ENCODE results near the gene FAT1.

Gene FAT1

DNA sequence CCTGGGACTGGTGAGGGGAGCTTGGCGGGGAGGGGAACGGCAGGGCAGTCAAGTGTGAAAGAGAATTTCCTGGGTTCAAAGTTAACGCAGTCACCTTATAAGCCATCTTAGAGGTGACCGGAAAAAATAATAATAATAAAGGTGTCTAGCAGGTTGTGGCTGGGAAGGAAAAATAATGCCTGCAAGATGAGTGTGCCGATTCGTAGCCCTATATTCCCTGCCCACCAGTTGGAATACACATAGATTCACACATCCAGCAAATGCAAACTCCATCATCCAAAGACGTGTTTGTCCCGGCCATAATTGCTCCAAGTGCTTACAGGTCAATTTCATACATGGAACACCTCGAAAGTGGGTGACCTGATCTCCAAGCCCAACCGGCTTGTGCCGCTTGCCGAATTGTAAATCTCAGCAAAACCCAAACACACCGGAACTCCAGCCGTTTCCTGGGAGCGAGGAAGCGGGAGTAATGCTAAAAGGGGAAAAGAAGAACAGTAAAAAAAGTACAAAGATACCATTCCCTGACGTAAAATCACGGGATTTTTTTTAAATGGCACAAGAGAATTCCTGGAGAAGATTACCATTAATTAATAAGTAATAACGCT lies 1.3 kb upstream of the FAT1 start:
- Histone ChIP-seq H3K79me2 (no peaks in the 10 kb centered on the region), H3K4me1 (no peaks in the 10 kb centered on the region), H3K36me3 (ENCODE audit: control insufficient read depth, insufficient read depth, low read length) (no peaks in the 10 kb centered on the region), H2AFZ (no peak overlapping the region), H3K27me3 (ENCODE audit: control insufficient read depth, insufficient read depth, low read length) (no peaks in the 10 kb centered on the region), H3K4me3 (ENCODE audit: low read depth, low read length) (peak overlapping the region; percentile 74), H3K4me2 (ENCODE audit: low read length) (peak overlapping the region; percentile 84), H3K9ac (no peak overlapping the region), H3K27ac (no peak overlapping the region), H3K9me3 (ENCODE audit: control insufficient read depth, low read length) (no peaks in the 10 kb centered on the region)
- TF ChIP-seq, protein P1, sequence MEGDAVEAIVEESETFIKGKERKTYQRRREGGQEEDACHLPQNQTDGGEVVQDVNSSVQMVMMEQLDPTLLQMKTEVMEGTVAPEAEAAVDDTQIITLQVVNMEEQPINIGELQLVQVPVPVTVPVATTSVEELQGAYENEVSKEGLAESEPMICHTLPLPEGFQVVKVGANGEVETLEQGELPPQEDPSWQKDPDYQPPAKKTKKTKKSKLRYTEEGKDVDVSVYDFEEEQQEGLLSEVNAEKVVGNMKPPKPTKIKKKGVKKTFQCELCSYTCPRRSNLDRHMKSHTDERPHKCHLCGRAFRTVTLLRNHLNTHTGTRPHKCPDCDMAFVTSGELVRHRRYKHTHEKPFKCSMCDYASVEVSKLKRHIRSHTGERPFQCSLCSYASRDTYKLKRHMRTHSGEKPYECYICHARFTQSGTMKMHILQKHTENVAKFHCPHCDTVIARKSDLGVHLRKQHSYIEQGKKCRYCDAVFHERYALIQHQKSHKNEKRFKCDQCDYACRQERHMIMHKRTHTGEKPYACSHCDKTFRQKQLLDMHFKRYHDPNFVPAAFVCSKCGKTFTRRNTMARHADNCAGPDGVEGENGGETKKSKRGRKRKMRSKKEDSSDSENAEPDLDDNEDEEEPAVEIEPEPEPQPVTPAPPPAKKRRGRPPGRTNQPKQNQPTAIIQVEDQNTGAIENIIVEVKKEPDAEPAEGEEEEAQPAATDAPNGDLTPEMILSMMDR (IDR thresholded peaks at IDR 0.05), result no peak

GRCh38 chr4:186724058-186724863 lies 605 bp upstream of the FAT1 start:
- Histone ChIP-seq H3K9ac (no peak overlapping the region), H3K4me2 (ENCODE audit: low read length) (peak overlapping the region; percentile 84), H3K79me2 (no peaks in the 10 kb centered on the region), H3K27ac (no peak overlapping the region), H2AFZ (peak overlapping the region; percentile 56), H3K4me1 (no peaks in the 10 kb centered on the region), H3K27me3 (ENCODE audit: control insufficient read depth, insufficient read depth, low read length) (no peaks in the 10 kb centered on the region), H3K9me3 (ENCODE audit: control insufficient read depth, low read length) (no peaks in the 10 kb centered on the region), H3K36me3 (ENCODE audit: control insufficient read depth, insufficient read depth, low read length) (no peaks in the 10 kb centered on the region), H3K4me3 (ENCODE audit: low read depth, low read length) (peak overlapping the region; percentile 74)
- TF ChIP-seq, protein P1 (IDR thresholded peaks at IDR 0.05), result no peak

- no peaks in the 10 kb centered on the region for H3K9me3 ChIP-seq (ENCODE audit: control insufficient read depth, low read length)
- H2AFZ ChIP-seq, result peak overlapping the region; percentile 46
- TF ChIP-seq, protein P1 (IDR thresholded peaks at IDR 0.05), result no peak
- no peak overlapping the region for H3K27ac ChIP-seq
- H3K4me1 ChIP-seq, result no peaks in the 10 kb centered on the region
- H3K27me3 ChIP-seq (ENCODE audit: control insufficient read depth, insufficient read depth, low read length), result no peaks in the 10 kb centered on the region
- peak overlapping the region; percentile 50 for H3K4me2 ChIP-seq (ENCODE audit: low read length)
- no peak overlapping the region for H3K9ac ChIP-seq
- H3K4me3 ChIP-seq (ENCODE audit: low read depth, low read length), result peak overlapping the region; percentile 74
- H3K79me2 ChIP-seq, result no peaks in the 10 kb centered on the region
- H3K36me3 ChIP-seq (ENCODE audit: control insufficient read depth, insufficient read depth, low read length), result no peaks in the 10 kb centered on the region
Observed at GRCh38 chr4:186722796-186723291, 812 bp downstream of the FAT1 start.

GRCh38 chr4:186719925-186720694 lies 3.5 kb downstream of the FAT1 start:
- Histone ChIP-seq H3K36me3 (ENCODE audit: control insufficient read depth, insufficient read depth, low read length) (no peaks in the 10 kb centered on the region), H3K79me2 (no peaks in the 10 kb centered on the region), H2AFZ (no peak overlapping the region), H3K27ac (no peak overlapping the region), H3K27me3 (ENCODE audit: control insufficient read depth, insufficient read depth, low read length) (no peaks in the 10 kb centered on the region), H3K4me2 (ENCODE audit: low read length) (no peak overlapping the region), H3K9me3 (ENCODE audit: control insufficient read depth, low read length) (no peaks in the 10 kb centered on the region), H3K4me3 (ENCODE audit: low read depth, low read length) (no peak overlapping the region), H3K4me1 (no peaks in the 10 kb centered on the region), H3K9ac (no peak overlapping the region)
- TF ChIP-seq, protein P1 (IDR thresholded peaks at IDR 0.05), result no peak

Data from parathyroid adenoma (tissue), 2 donors.